Astrocyte (in vitro differentiated cells and primary cell): ENCODE data around the gene CPNE5. TPM values are rescaled to one million over a fixed set of nuclear protein-coding genes. Genes with fewer than 3 reads are reported as not detected.

ENCODE experiments used
- DNase-seq: peaks from one replicate; pipeline ENCODE4 v3.0.0-alpha.2; 2010; ENCODE audit warnings: low read depth
- FAIRE-seq: peaks from 2 replicates; lab custom pipeline; 2011; peaks lifted over from hg19 to GRCh38; lab: Jason Lieb, UNC
- H2AFZ ChIP-seq: 2 replicates; pipeline ENCODE4 v1.6.0; 2012; ENCODE audit warnings: low read depth, low read length, inconsistent platforms
- H3K27ac ChIP-seq: 2 replicates; pipeline ENCODE4 v1.5.1; 2011; ENCODE audit warnings: low read depth, low read length, inconsistent platforms
- H3K27me3 ChIP-seq: 2 replicates; pipeline ENCODE4 v1.6.0; 2011; ENCODE audit warnings: low read length, inconsistent platforms; ENCODE audit not compliant: insufficient read depth
- H3K36me3 ChIP-seq: 2 replicates; pipeline ENCODE4 v1.5.1; 2011; ENCODE audit warnings: low read length, inconsistent platforms; ENCODE audit not compliant: insufficient read depth
- H3K4me1 ChIP-seq: 2 replicates; pipeline ENCODE4 v1.5.1; 2011; ENCODE audit warnings: low read length, inconsistent platforms; ENCODE audit not compliant: insufficient read depth
- H3K4me2 ChIP-seq: 2 replicates; pipeline ENCODE4 v1.6.0; 2012; ENCODE audit warnings: low read length, inconsistent platforms
- H3K4me3 ChIP-seq: 2 replicates; pipeline ENCODE4 v1.5.1; 2011; ENCODE audit warnings: low read depth, mild to moderate bottlenecking, low read length, inconsistent platforms; ENCODE audit not compliant: insufficient read depth
- H3K79me2 ChIP-seq: 2 replicates; pipeline ENCODE4 v1.6.0; 2012; ENCODE audit warnings: mild to moderate bottlenecking, low read length, inconsistent platforms; ENCODE audit not compliant: insufficient read depth
- H3K9ac ChIP-seq: 2 replicates; pipeline ENCODE4 v1.6.0; 2012; ENCODE audit warnings: mild to moderate bottlenecking, low read length, inconsistent platforms
- H3K9me3 ChIP-seq: 2 replicates; pipeline ENCODE4 v1.5.1; 2012; ENCODE audit warnings: low read depth, mild to moderate bottlenecking, low read length, inconsistent platforms; ENCODE audit not compliant: insufficient read depth
- H4K20me1 ChIP-seq: 2 replicates; pipeline ENCODE4 v1.6.0; 2012; ENCODE audit warnings: low read length, inconsistent platforms; ENCODE audit not compliant: insufficient read depth
- H3K27ac Mint-ChIP-seq: one replicate; pipeline ENCODE4 v1.8.0; 2021; ENCODE audit warnings: mild to moderate bottlenecking, mixed read lengths; ENCODE audit not compliant: unreplicated experiment
- H3K27me3 Mint-ChIP-seq: one replicate; pipeline ENCODE4 v1.8.0; 2021; ENCODE audit warnings: low read depth, mixed read lengths; ENCODE audit not compliant: unreplicated experiment
- H3K36me3 Mint-ChIP-seq: one replicate; pipeline ENCODE4 v1.8.0; 2021; ENCODE audit warnings: low read depth, mixed read lengths; ENCODE audit not compliant: unreplicated experiment
- H3K4me1 Mint-ChIP-seq: one replicate; pipeline ENCODE4 v1.8.0; 2021; ENCODE audit warnings: low read depth, mixed read lengths; ENCODE audit not compliant: unreplicated experiment
- H3K4me3 Mint-ChIP-seq: one replicate; pipeline ENCODE4 v1.8.0; 2021; ENCODE audit warnings: mild to moderate bottlenecking, moderate library complexity, mixed read lengths; ENCODE audit not compliant: unreplicated experiment
- H3K9me3 Mint-ChIP-seq: one replicate; pipeline ENCODE4 v1.8.0; 2021; ENCODE audit warnings: mild to moderate bottlenecking, mixed read lengths; ENCODE audit not compliant: unreplicated experiment
- CTCF ChIP-seq: IDR thresholded peaks from 2 replicates; pipeline ENCODE4 v1.5.1; 2011; ENCODE audit warnings: low read depth, mild to moderate bottlenecking, inconsistent platforms, low read length, moderate library complexity; ENCODE audit not compliant: insufficient read depth
- EZH2 ChIP-seq: IDR thresholded peaks from 2 replicates; pipeline ENCODE4 v1.6.1; 2012; ENCODE audit warnings: mild to moderate bottlenecking, low read length, inconsistent platforms; ENCODE audit not compliant: insufficient read depth
- total RNA-seq: library from RNA; stranded (reverse); gene quantifications from 2 replicates; pipeline ENCODE4 v1.2.1, GENCODE V29; 2021

Gene CPNE5
- total RNA-seq, 1 donor from 2014 or later, result 0.11 TPM

- H3K36me3 ChIP-seq, result no peaks in the 10 kb centered on the region
- no peak for DNase-seq
- H3K4me3 ChIP-seq, result no peak overlapping the region
- Mint-ChIP-seq H3K4me1 (peaks cover 3% of the 10 kb centered on the region), H3K9me3 (peaks cover 2% of the 10 kb centered on the region), H3K27ac (no peak overlapping the region), H3K4me3 (no peak overlapping the region), H3K27me3 (peaks cover 20% of the 10 kb centered on the region), H3K36me3 (peaks cover 2% of the 10 kb centered on the region)
- H3K4me1 ChIP-seq, result peaks cover 2% of the 10 kb centered on the region
- H3K27ac ChIP-seq, result no peak overlapping the region
- no peaks in the 10 kb centered on the region for H3K79me2 ChIP-seq
- H3K4me2 ChIP-seq, result no peak overlapping the region
- H3K27me3 ChIP-seq, result peaks cover 12% of the 10 kb centered on the region
- FAIRE-seq, result no peak
- H3K9ac ChIP-seq, result no peak overlapping the region
- H4K20me1 ChIP-seq, result no peaks in the 10 kb centered on the region
- no peak overlapping the region for H2AFZ ChIP-seq
- TF ChIP-seq CTCF (no peak), EZH2 (no peak)
- no peaks in the 10 kb centered on the region for H3K9me3 ChIP-seq
Measured at GRCh38 chr6:36788186-36788585, 51.1 kb downstream of the CPNE5 start.

- H3K9me3 Mint-ChIP-seq, result peaks cover 2% of the 10 kb centered on the region
- Histone ChIP-seq H4K20me1 (no peaks in the 10 kb centered on the region), H3K79me2 (no peaks in the 10 kb centered on the region), H3K9ac (no peak overlapping the region), H3K27ac (no peak overlapping the region), H3K9me3 (no peaks in the 10 kb centered on the region), H3K36me3 (no peaks in the 10 kb centered on the region), H3K4me3 (no peak overlapping the region), H3K4me1 (peaks cover 2% of the 10 kb centered on the region), H3K27me3 (peaks cover 12% of the 10 kb centered on the region), H2AFZ (no peak overlapping the region), H3K4me2 (no peak overlapping the region)
- peaks cover 2% of the 10 kb centered on the region for H3K36me3 Mint-ChIP-seq
- no peak overlapping the region for H3K27ac Mint-ChIP-seq
- DNase-seq (no peak), FAIRE-seq (no peak)
- peaks cover 12% of the 10 kb centered on the region for H3K27me3 Mint-ChIP-seq
- TF ChIP-seq EZH2, result no peak
- no peak for TF ChIP-seq CTCF
- H3K4me1 Mint-ChIP-seq, result peaks cover 3% of the 10 kb centered on the region
- H3K4me3 Mint-ChIP-seq, result no peak overlapping the region
Measured at GRCh38 chr6:36787210-36787609, 52.0 kb downstream of the CPNE5 start.

GRCh38 chr6:36786055-36786675, 53.1 kb downstream of the CPNE5 start:
- H3K79me2 ChIP-seq, result no peaks in the 10 kb centered on the region
- H3K27ac ChIP-seq, result no peak overlapping the region
- no peak overlapping the region for H3K4me3 ChIP-seq
- no peak overlapping the region for H3K4me2 ChIP-seq
- no peaks in the 10 kb centered on the region for H3K4me1 Mint-ChIP-seq
- FAIRE-seq (no peak), DNase-seq (peak; percentile 8)
- H3K27me3 Mint-ChIP-seq, result peaks cover 9% of the 10 kb centered on the region
- peaks cover 11% of the 10 kb centered on the region for H3K27me3 ChIP-seq
- H4K20me1 ChIP-seq, result no peaks in the 10 kb centered on the region
- no peaks in the 10 kb centered on the region for H3K9me3 ChIP-seq
- H3K27ac Mint-ChIP-seq, result no peak overlapping the region
- no peak overlapping the region for H2AFZ ChIP-seq
- H3K36me3 Mint-ChIP-seq, result peaks cover 2% of the 10 kb centered on the region
- TF ChIP-seq EZH2 (no peak), CTCF (no peak)
- H3K9me3 Mint-ChIP-seq, result peaks cover 2% of the 10 kb centered on the region
- H3K4me3 Mint-ChIP-seq, result no peak overlapping the region
- H3K4me1 ChIP-seq, result peaks cover 2% of the 10 kb centered on the region
- H3K9ac ChIP-seq, result no peak overlapping the region
- H3K36me3 ChIP-seq, result no peaks in the 10 kb centered on the region
